Spleen (tissue), 7 donors: ENCODE data around the gene CAMK1D.

Source experiments
- CTCF ChIP-seq, 11 experiments: fragments of 200-600 bp in 7 of 11; fragments of 450-650 bp in 4 of 11; sonication (generic) in 4 of 11; IDR thresholded peaks in 8 of 11; conservative IDR thresholded peaks in 3 of 11; 1 replicate in 7 of 11; 2 replicates in 4 of 11; pipeline versions ENCODE4 v1.4.0 to v1.8.0; 2016 to 2021; ENCODE audit warnings: antibody characterized with exemption in 11 of 11, inconsistent platforms in 4 of 11, mild to moderate bottlenecking in 1 of 11
- POLR2A ChIP-seq, 3 donors: fragments of 450-650 bp; IDR thresholded peaks; one replicate each; pipeline ENCODE4 v1.5.1; 2017; ENCODE audit warnings: antibody characterized with exemption in 3 of 3, mild to moderate bottlenecking in 1 of 3
- donor health status: DM: no; HTN: no; CAD: no; lungs with moderate emphysema.
- donor health status: DM: no; HTN: no; CAD: no.
- donor health status: DM: no; HTN: no; CAD: no.

DNA sequence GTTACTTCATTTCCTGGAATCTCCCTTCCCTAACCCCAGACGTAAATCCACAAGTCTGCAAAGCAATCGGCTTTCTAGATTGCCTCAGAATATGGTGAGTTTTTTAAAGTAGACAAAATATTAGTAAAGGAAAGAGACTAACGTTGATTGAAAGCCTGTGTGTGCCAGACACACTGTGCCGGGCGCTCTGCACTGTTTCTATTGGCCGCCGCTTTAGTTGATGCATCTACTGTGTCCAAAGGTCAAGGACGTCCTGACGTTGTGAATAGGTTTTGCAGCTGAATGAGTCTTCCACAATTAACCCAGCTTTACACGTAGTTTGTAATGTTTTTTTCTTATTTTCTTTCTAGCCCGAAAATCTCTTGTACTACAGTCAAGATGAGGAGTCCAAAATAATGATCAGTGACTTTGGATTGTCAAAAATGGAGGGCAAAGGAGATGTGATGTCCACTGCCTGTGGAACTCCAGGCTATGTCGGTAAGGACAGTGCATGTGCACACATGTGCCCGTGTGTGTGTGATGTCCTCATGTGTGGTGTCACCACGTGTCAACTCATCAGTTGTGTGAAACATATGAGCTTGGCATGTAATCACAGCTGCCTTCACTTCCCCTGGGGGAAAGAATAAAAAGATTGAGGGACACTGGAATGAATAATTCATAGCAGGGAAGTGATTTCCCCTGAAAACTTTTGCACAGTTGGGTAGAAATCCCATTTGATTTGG lies 420.1 kb downstream of the CAMK1D start:
- TF ChIP-seq CTCF (IDR thresholded peaks at IDR 0.05 in 8 of 11, conservative IDR thresholded peaks at IDR 0.05 in 3 of 11), result no peak
- TF ChIP-seq POLR2A (IDR thresholded peaks at IDR 0.05), result no peak
